ENCODE data around the gene RMND5A. TPM values are rescaled to one million over a fixed set of nuclear protein-coding genes. Genes with fewer than 3 reads are reported as not detected.

Gene RMND5A
- total RNA-seq, 1 donor from 2014 or later, result 24.3 TPM

GRCh38 chr2:86809481-86810121, 89.5 kb downstream of the RMND5A start:
- Mint-ChIP-seq H3K27ac (ENCODE audit: unreplicated experiment) (no peak overlapping the region), H3K36me3 (ENCODE audit: unreplicated experiment) (no peaks in the 10 kb centered on the region), H3K9me3 (ENCODE audit: unreplicated experiment) (no peaks in the 10 kb centered on the region), H3K4me3 (ENCODE audit: unreplicated experiment) (no peak overlapping the region), H3K27me3 (ENCODE audit: unreplicated experiment) (peaks cover 38% of the 10 kb centered on the region), H3K4me1 (ENCODE audit: unreplicated experiment) (peaks cover 15% of the 10 kb centered on the region)
- DNase-seq (ENCODE audit: extremely low spot score, unreplicated experiment), result no peak
- TF ChIP-seq CTCF (IDR thresholded peaks at IDR 0.05), result no peak

GRCh38 chr2:86815611-86816010, 95.5 kb downstream of the RMND5A start:
- no peak overlapping the region for H3K27ac Mint-ChIP-seq (ENCODE audit: unreplicated experiment)
- H3K36me3 Mint-ChIP-seq (ENCODE audit: unreplicated experiment), result no peaks in the 10 kb centered on the region
- H3K27me3 Mint-ChIP-seq (ENCODE audit: unreplicated experiment), result peaks cover 60% of the 10 kb centered on the region
- DNase-seq (ENCODE audit: extremely low spot score, unreplicated experiment), result no peak
- H3K9me3 Mint-ChIP-seq (ENCODE audit: unreplicated experiment), result no peaks in the 10 kb centered on the region
- no peak overlapping the region for H3K4me3 Mint-ChIP-seq (ENCODE audit: unreplicated experiment)
- TF ChIP-seq CTCF (IDR thresholded peaks at IDR 0.05), result no peak
- no peaks in the 10 kb centered on the region for H3K4me1 Mint-ChIP-seq (ENCODE audit: unreplicated experiment)

GRCh38 chr2:86818114-86818801, 98.2 kb downstream of the RMND5A start:
- no peak for DNase-seq (ENCODE audit: extremely low spot score, unreplicated experiment)
- Mint-ChIP-seq H3K27ac (ENCODE audit: unreplicated experiment) (no peak overlapping the region), H3K4me1 (ENCODE audit: unreplicated experiment) (no peaks in the 10 kb centered on the region), H3K4me3 (ENCODE audit: unreplicated experiment) (no peak overlapping the region), H3K9me3 (ENCODE audit: unreplicated experiment) (peaks cover 5% of the 10 kb centered on the region), H3K36me3 (ENCODE audit: unreplicated experiment) (no peaks in the 10 kb centered on the region), H3K27me3 (ENCODE audit: unreplicated experiment) (peaks cover 49% of the 10 kb centered on the region)
- TF ChIP-seq CTCF (IDR thresholded peaks at IDR 0.05), result no peak

- H3K4me3 Mint-ChIP-seq (ENCODE audit: unreplicated experiment), result no peak overlapping the region
- no peak for DNase-seq (ENCODE audit: extremely low spot score, unreplicated experiment)
- TF ChIP-seq CTCF (IDR thresholded peaks at IDR 0.05), result no peak
- H3K27ac Mint-ChIP-seq (ENCODE audit: unreplicated experiment), result no peak overlapping the region
- peaks cover 5% of the 10 kb centered on the region for H3K9me3 Mint-ChIP-seq (ENCODE audit: unreplicated experiment)
- H3K4me1 Mint-ChIP-seq (ENCODE audit: unreplicated experiment), result no peaks in the 10 kb centered on the region
- peaks cover 46% of the 10 kb centered on the region for H3K27me3 Mint-ChIP-seq (ENCODE audit: unreplicated experiment)
- H3K36me3 Mint-ChIP-seq (ENCODE audit: unreplicated experiment), result no peaks in the 10 kb centered on the region
Observed at GRCh38 chr2:86818957-86819356, 98.9 kb downstream of the RMND5A start.

- Mint-ChIP-seq H3K4me3 (ENCODE audit: unreplicated experiment) (no peak overlapping the region), H3K27me3 (ENCODE audit: unreplicated experiment) (peaks cover 44% of the 10 kb centered on the region), H3K4me1 (ENCODE audit: unreplicated experiment) (no peaks in the 10 kb centered on the region), H3K36me3 (ENCODE audit: unreplicated experiment) (no peaks in the 10 kb centered on the region), H3K27ac (ENCODE audit: unreplicated experiment) (no peak overlapping the region), H3K9me3 (ENCODE audit: unreplicated experiment) (peaks cover 5% of the 10 kb centered on the region)
- no peak for DNase-seq (ENCODE audit: extremely low spot score, unreplicated experiment)
- TF ChIP-seq CTCF (IDR thresholded peaks at IDR 0.05), result no peak
Observed at GRCh38 chr2:86821306-86821705, 101.2 kb downstream of the RMND5A start.
